ENCODE measurements around the gene ATP2C2. TPM values are rescaled to one million over a fixed set of nuclear protein-coding genes. Genes with fewer than 3 reads are reported as not detected.

The ATP2C2 gene
- total RNA-seq, 1 experiment from 2014 or later, result not detected

DNA sequence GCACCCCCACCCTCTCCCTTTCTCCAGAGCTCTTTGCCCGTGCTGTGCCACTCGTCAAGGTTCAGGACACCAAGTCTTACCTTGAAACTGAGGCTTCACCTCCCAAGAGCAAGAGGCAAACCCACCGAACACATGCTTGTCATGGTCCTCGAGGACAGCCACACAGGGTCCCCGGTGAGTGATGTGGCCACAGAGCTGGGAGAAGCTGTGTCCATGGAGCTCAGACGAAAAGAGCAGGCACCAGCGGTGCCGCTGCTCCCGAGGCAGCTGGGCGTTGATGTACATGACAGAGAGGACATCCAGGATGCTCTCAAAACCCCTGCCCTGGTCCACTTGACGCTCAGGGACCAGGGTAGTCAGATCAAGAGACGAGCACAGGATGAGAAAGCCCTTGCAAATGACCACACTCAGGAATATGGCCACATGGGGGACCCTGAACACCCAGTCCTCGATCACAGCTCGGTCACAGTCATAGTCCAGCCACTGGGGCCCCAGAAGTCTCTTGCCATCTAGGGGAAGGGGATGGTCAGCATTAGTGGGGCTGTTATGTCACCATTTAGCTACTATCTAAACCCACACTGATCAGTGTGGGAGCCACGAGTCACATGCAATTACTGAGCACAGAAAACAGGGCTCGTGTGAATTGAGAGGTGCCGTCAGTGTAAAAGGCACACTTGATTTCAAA lies 118.4 kb downstream of the ATP2C2 start:
- CTCF ChIA-PET, result interaction anchor here (0.6 to 4.3 kb wide), 6 partner anchors 21 to 318 kb away, joined by 3 to 21 read pairs (median 3); no protein-coding TSS in a partner anchor
- intact Hi-C loops (cut with micrococcal nuclease), result no loop called here
- no peak overlapping the region for H3K27ac Mint-ChIP-seq (ENCODE audit: low read depth, unreplicated experiment)
- H3K27me3 Mint-ChIP-seq (ENCODE audit: insufficient read depth, unreplicated experiment), result no peaks in the 10 kb centered on the region
- no TSS peak for BruUV-seq (replicated peaks)
- TF ChIP-seq, protein P1, sequence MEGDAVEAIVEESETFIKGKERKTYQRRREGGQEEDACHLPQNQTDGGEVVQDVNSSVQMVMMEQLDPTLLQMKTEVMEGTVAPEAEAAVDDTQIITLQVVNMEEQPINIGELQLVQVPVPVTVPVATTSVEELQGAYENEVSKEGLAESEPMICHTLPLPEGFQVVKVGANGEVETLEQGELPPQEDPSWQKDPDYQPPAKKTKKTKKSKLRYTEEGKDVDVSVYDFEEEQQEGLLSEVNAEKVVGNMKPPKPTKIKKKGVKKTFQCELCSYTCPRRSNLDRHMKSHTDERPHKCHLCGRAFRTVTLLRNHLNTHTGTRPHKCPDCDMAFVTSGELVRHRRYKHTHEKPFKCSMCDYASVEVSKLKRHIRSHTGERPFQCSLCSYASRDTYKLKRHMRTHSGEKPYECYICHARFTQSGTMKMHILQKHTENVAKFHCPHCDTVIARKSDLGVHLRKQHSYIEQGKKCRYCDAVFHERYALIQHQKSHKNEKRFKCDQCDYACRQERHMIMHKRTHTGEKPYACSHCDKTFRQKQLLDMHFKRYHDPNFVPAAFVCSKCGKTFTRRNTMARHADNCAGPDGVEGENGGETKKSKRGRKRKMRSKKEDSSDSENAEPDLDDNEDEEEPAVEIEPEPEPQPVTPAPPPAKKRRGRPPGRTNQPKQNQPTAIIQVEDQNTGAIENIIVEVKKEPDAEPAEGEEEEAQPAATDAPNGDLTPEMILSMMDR (IDR thresholded peaks at IDR 0.05; ENCODE audit: unreplicated experiment), result no peak
- no peak overlapping the region for H3K4me3 Mint-ChIP-seq (ENCODE audit: unreplicated experiment)
- H3K9me3 Mint-ChIP-seq (ENCODE audit: unreplicated experiment), result no peaks in the 10 kb centered on the region
- H3K4me1 Mint-ChIP-seq (ENCODE audit: insufficient read depth, unreplicated experiment), result no peaks in the 10 kb centered on the region
- no peak for DNase-seq (ENCODE audit: unreplicated experiment)
- peaks cover 92% of the 10 kb centered on the region for H3K36me3 Mint-ChIP-seq (ENCODE audit: insufficient read depth, unreplicated experiment)
- POLR2A ChIA-PET, result interaction anchor here (2.0 kb wide), 1 partner anchor 10 kb away, joined by 6 read pairs; no protein-coding TSS in a partner anchor

DNA sequence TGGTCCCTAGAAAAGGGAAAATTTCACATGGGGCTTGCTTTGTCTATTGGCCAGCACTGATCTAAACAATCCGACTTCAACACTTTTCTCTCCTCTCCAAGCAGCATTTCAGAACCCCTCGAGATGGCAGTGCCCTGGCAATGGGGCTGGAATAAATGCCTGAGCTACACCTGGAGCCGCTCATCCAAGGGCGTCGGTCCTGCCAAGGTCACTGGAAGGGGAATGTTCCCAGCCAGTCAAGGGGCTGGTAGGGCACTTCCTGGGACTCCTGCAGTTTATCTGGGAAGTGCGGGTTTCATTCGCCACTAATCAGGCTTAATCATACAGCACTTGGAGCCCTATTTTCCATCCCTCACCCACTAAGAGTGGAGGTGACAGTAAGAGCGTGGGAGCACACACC lies 119.0 kb downstream of the ATP2C2 start:
- no peaks in the 10 kb centered on the region for H3K27me3 Mint-ChIP-seq (ENCODE audit: insufficient read depth, unreplicated experiment)
- POLR2A ChIA-PET, result interaction anchor here (0.6 to 2.0 kb wide), 2 partner anchors 10 to 46 kb away, joined by 3 to 6 read pairs; no protein-coding TSS in a partner anchor
- BruUV-seq (replicated peaks), result no TSS peak
- no peak overlapping the region for H3K4me3 Mint-ChIP-seq (ENCODE audit: unreplicated experiment)
- H3K27ac Mint-ChIP-seq (ENCODE audit: low read depth, unreplicated experiment), result no peak overlapping the region
- intact Hi-C loops (cut with micrococcal nuclease), result no loop called here
- no peaks in the 10 kb centered on the region for H3K9me3 Mint-ChIP-seq (ENCODE audit: unreplicated experiment)
- H3K36me3 Mint-ChIP-seq (ENCODE audit: insufficient read depth, unreplicated experiment), result peaks cover 96% of the 10 kb centered on the region
- no peaks in the 10 kb centered on the region for H3K4me1 Mint-ChIP-seq (ENCODE audit: insufficient read depth, unreplicated experiment)
- no peak for DNase-seq (ENCODE audit: unreplicated experiment)
- TF ChIP-seq, protein P1 (IDR thresholded peaks at IDR 0.05; ENCODE audit: unreplicated experiment), result no peak
- CTCF ChIA-PET, result interaction anchor here (0.6 kb wide), 2 partner anchors 136 to 319 kb away, joined by 4 to 5 read pairs; no protein-coding TSS in a partner anchor

DNA sequence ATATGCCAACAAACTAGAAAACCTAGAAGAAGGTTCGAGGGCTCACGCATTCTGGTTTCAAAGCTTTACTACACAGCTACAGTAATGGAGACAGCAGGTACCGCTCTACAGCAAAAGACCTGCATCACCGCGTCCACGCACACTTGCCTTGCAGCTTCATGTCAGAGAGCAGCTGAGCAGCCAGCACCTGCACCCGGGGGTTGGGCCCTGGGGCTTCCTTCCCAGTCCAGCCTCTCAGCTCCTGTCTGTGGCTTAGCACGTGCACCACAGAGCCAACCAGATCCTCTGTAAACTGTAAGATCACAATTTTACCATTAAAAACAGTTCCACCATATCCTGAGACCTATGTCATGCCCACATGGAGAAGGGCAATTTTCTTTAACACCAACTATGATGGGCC lies 120.8 kb downstream of the ATP2C2 start:
- Mint-ChIP-seq H3K36me3 (ENCODE audit: insufficient read depth, unreplicated experiment) (peaks cover 93% of the 10 kb centered on the region), H3K4me3 (ENCODE audit: unreplicated experiment) (no peak overlapping the region), H3K27ac (ENCODE audit: low read depth, unreplicated experiment) (no peak overlapping the region), H3K4me1 (ENCODE audit: insufficient read depth, unreplicated experiment) (no peaks in the 10 kb centered on the region), H3K9me3 (ENCODE audit: unreplicated experiment) (no peaks in the 10 kb centered on the region), H3K27me3 (ENCODE audit: insufficient read depth, unreplicated experiment) (no peaks in the 10 kb centered on the region)
- POLR2A ChIA-PET, result interaction anchor here (1.3 to 1.4 kb wide), 2 partner anchors 11 to 13 kb away, joined by 4 to 7 read pairs; no protein-coding TSS in a partner anchor
- TF ChIP-seq, protein P1 (IDR thresholded peaks at IDR 0.05; ENCODE audit: unreplicated experiment), result no peak
- no peak for DNase-seq (ENCODE audit: unreplicated experiment)
- no TSS peak for BruUV-seq (replicated peaks)
- intact Hi-C loops (cut with micrococcal nuclease), result no loop called here
- CTCF ChIA-PET, result interaction anchor here (1.2 kb wide), 1 partner anchor 18 kb away, joined by 4 read pairs; no protein-coding TSS in a partner anchor

- Mint-ChIP-seq H3K4me3 (ENCODE audit: unreplicated experiment) (no peak overlapping the region), H3K27ac (ENCODE audit: low read depth, unreplicated experiment) (peak overlapping the region; percentile 60), H3K9me3 (ENCODE audit: unreplicated experiment) (no peaks in the 10 kb centered on the region), H3K4me1 (ENCODE audit: insufficient read depth, unreplicated experiment) (peaks cover 10% of the 10 kb centered on the region), H3K27me3 (ENCODE audit: insufficient read depth, unreplicated experiment) (no peaks in the 10 kb centered on the region), H3K36me3 (ENCODE audit: insufficient read depth, unreplicated experiment) (peaks cover 85% of the 10 kb centered on the region)
- intact Hi-C loops (cut with micrococcal nuclease), result no loop called here
- POLR2A ChIA-PET, result no interaction called here
- TF ChIP-seq, protein P1 (IDR thresholded peaks at IDR 0.05; ENCODE audit: unreplicated experiment), result no peak
- no peak for DNase-seq (ENCODE audit: unreplicated experiment)
- CTCF ChIA-PET, result interaction anchor here (1.5 to 3.4 kb wide), 2 partner anchors 10 to 11 kb away, joined by 8 to 16 read pairs; no protein-coding TSS in a partner anchor
- no TSS peak for BruUV-seq (replicated peaks)
Observed at GRCh38 chr16:84495506-84495905, 127.2 kb downstream of the ATP2C2 start.

All from MCF 10A (cell line).